HG03565 (cell line): ENCODE measurements around the gene GOPC.
"Not testable (repeated sequence)": the region's sequence is repeated elsewhere in the genome, so short reads cannot be mapped to it uniquely, and the experiment has no call there.

ENCODE experiments used
- ATAC-seq: cut with Tn5 transposase; IDR thresholded peaks from one replicate; pipeline ENCODE4 v1.9.1; 2021; ENCODE audit warnings: mild to moderate bottlenecking, moderate library complexity; ENCODE audit not compliant: unreplicated experiment

Gene GOPC

DNA sequence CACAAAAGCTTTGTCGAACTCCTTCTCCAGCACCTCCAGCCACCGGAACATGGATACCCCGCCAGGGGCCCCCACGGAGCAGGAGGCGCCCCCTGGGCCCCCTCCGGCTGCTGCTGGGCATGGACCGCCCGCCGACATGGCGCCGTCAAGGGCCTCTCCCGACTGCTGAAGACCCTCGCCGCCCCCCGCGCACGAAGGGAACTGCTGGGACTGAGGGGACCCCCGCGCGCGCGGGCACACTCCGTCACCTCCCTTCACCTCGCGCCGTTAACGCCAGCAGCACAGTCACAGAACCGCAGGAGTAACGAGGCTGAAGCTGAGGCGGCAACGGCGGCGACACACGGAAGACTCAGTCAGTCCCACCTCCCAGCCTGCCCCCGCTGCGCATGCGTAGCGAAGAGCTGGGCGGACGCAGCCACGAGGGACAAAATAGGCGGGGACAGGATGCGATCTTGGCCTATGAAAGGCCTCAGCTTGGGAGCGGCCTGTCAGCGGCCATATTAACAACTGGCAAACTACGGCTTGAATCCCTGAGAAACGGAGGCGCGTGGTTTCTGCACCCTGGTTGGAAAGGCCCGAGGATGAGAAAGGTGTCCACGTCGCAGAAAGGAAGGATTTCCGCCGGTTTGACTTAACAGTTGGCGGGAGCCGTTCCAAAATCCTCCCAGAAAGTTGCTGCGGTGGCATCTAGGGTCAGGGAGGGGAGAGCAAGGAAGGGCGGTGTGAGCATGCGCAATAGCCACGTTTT, at the start of gene GOPC:
Gene GOPC, minus strand, starts transcription at position 361 of the 748 bp plus-strand sequence. Its CDS starts 223 bp downstream, at position 138.
- peak; percentile 85 for ATAC-seq

DNA sequence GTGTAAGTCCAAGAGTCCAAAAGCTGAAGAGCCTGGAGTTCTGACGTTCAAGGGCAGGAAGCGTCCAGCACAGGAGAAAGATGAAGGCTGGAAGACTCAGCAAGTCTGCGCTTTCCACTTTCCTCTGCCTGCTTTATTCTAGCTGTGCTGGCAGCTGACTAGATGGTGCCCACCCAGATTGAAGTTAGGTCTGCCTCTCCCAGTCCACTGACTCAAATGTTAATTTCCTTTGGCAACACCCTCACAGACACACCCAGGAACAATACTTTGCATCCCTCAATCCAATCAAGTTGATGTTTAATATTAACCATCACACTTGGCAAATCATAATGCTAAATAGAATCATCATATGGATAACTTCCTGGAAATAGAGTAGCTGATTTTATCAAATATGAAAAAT, 49.7 kb upstream of the GOPC start:
- not testable (repeated sequence) for ATAC-seq

DNA sequence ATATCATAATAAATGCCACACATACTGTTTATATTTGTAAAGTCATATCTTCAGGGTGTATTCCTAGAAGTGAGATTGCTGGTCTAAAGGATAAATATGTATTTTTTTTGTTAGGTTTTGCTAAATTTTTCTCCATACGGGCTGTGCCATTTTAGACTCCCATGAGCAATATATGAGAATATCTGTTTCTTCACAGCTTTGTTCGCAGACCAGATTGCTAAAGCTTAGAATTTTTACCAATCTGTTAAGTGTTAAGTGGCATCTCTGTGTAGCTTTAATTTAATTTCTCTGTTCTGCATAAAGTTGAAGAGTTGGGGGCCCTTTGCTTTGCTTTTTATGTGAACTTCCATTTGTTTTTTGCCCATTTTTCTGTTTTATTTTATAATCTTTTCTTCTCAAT, 40.7 kb upstream of the GOPC start:
- no peak for ATAC-seq

GRCh38 chr6:117637770-117638169, 35.5 kb upstream of the GOPC start:
- no peak for ATAC-seq

DNA sequence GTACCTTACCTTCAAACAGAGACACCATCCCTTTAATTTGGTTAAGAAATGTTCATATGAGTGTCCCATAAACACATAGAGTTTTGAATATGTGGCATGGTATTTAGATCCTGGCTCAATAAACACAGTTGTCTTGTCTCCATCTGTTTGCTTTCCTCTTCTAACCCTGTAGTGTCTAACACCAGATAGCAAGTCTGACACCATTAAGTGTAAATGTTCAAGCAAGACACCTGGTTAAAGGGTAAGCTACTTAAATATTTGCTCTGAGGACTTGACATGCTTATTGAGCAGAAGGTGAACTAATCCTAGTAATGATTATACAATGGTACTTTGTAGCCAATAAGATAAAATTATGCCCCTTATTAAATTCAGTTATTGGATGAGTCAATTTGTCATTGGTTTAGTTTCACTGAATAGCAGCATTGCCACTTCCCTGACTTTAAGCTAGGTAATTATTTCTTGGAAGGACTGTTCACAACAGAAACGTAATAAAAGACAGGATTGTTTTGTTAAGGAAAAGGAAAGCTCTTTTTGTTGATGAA, 26.9 kb upstream of the GOPC start:
- ATAC-seq, result no peak

DNA sequence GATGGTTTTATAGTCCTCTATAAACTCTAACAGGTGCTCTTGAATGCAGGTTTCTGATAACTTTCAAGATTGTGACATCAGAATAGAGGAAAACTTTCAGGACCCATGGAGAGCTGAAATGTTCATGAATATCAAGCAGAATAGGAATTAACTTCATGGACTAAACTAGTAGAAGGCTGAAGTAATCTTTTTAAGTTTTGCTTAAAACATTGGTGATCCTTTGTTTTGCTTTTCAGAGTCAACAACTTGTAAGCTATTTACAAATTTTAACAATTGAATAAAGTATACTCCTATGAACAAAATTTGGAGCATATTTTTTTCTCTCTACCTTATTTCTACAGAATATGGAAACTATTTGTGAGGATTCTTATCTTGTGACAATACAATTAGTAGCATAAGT, 25.2 kb upstream of the GOPC start:
- no peak for ATAC-seq

DNA sequence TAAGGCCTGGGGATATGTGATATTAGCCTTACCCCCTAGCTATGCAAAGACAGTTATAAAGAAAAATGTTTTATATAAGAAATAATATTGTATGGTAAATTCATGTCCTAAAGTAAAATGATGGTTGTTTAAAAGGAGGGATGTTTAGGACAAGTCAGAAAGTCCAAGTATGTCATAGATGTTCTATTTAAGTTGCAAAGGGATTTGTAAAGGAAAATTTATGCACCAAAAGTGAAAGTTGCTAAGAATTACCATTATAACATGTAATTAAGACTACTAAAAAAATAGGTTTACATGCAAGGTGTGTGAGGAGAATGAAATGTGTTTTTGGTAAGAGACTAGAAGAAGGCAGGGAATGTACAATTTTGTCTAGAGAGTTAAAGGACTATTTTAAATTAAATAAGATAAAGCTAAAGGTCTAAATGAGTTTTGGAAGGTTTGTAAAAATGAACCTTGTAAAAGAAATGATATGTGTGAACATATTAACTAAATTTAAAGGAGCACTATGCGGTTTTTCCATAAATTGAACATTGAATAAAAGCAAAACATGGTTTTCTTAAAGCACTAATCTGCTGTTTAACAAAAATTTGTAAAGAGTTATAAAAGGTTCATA, 22.7 kb upstream of the GOPC start:
- ATAC-seq, result no peak

GRCh38 chr6:117619178-117619577, 16.9 kb upstream of the GOPC start:
- ATAC-seq, result no peak

DNA sequence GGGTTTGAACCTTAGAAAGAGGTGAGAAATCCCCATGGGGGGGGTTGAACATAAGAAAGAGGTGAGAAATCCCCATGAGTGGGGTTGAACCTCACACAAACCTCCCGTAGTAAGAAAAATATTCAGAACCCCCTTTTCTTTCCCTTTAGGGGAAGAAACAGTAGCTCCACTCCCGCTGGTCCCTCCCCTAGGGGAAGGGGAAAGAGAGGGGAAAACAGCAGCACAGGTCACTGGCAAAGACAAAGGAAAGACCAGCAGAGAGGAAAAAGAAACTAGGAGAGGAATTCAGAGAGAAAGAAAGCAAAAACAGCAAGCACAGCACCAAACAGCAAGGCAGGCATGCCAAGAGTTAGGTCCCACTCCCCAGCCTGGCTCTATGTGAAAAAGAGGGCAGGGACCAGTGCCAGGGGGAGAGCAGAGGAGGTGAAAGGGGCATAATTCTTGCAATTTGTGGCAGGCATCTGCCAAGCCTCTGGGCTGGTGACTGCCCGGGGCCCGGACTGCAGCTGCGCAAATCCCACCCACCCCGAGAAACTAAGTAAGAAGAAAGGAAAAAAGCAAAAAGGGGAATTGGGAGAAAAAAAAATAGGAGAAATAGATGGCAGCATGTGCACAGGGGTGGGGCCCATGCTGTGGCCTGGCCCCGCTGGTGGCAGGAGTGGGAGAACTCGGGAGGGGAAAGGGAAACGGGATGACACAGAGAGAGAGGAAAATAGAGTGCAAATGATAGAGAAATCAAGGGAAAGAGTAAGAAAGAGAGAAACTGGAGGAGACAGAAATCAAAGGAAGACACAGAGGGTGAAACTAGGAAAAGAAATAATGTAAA, 15.1 kb upstream of the GOPC start:
- no peak for ATAC-seq

DNA sequence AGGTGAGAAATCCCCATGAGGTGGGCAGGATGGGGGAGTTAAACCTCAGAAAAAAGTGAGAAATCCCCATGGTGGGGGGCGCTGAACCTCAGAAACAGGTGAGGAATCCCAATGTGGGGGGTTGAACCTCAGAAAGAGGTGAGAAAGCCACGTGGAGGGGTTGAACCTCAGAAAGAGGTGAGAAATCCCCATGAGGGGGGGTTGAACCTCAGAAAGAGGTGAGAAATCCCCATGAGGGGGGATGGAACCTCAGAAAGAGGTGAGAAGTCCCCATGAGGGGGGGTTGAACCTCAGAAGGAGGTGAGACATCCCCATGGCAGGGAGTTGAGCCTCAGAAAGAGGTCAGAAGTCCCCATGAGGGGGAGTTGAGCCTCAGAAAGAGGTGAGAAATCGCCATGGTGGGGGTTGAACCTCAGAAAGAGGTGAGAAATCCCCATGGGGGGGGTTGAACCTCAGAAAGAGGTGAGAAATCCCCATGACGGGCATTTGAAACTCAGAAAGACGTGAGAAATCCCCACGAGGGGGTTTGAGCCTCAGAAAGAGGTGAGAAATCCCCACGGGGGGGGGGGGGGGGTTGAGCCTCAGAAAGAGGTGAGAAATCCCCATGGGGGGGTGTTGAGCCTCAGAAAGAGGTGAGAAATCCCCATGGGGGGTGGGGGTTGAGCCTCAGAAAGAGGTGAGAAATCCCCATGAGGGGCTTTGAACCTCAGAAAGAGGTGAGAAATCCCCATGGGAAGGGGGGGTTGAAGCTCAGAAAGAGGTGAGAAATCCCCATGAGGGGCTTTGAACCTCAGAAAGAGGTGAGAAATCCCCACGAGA, 14.3 kb upstream of the GOPC start:
- ATAC-seq, result no peak

DNA sequence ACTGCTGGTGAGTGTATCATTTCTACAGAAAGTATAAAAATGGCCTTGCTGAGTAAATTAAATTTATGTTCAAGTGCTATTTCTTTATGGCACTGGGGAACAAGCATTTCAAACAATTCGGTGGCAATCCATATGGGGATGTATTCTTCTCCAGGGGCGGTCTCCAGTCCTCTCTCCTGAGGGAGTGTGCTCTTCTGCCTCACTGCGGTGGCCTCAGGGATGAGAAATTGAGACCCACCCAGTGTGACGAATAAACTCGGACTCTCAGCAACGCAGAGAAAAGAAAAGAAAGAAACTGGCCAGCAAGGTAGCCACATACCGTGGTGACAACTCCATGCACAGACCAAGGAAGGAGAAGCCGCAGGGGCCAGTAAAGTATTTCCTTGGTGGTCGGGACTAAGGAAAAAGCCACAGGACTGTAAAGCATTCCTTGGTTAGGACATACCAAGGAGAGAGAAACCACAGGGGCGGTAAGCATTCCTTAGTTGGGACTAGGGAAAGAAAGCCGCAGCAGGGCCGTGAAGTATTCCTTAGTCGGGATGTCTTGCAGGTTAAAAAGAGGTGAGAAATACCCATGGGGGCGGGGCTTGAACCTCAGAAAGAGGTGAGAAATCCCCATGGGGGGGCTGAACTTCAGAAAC, 13.6 kb upstream of the GOPC start:
- no peak for ATAC-seq

- ATAC-seq, result peak; percentile 37
These were observed 11.7 kb upstream of the GOPC start for GRCh38 chr6:117613920-117614560.

DNA sequence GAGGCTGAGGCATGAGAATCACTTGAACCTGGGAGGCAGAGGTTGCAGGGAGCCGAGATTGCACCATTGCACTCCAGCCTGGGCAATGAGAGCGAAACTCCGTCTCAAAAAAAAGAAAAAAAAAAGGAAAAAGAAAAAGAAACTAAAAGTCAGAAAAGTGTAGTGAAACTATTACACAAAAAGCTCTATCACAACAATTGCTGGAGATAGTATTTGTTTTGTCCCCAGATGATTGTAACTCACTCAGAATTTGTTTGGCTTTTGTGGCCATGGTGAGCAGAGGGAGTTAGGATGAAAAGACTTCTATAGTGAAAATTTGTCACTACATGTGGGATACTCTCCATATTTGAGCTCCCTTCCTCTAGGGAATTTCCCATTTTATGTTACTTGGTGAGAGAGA, 5.2 kb upstream of the GOPC start:
- no peak for ATAC-seq

DNA sequence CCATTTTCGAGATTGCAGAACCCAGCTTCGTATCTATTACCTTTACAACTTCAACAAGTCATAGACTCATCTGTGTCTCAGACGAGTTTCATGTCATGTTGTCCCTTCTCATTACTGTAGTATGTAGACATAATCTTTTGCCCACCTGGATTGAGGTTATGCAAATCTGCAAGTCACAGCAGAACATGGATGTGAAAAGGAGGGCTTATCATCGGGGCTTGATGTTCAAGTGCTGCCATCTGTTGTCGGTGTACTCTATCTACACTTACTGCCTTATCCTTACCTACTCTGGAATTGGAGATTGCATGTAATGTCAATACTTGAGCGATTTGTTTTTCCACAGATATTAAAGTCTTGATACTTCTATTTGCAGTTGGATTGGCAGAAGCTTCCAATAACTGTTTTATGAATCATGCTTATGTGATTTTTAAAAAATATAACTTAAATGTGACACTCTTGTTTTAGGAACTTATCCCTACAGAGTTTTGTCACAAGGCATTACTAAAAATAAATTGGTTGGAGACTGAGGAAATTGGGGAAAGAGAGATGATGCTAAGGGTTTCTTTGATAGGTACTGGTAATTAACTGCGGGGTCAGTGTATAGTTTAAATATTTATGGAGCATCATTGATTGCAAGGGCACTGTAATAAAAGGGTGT, 3.0 kb upstream of the GOPC start:
- ATAC-seq, result peak; percentile 47

DNA sequence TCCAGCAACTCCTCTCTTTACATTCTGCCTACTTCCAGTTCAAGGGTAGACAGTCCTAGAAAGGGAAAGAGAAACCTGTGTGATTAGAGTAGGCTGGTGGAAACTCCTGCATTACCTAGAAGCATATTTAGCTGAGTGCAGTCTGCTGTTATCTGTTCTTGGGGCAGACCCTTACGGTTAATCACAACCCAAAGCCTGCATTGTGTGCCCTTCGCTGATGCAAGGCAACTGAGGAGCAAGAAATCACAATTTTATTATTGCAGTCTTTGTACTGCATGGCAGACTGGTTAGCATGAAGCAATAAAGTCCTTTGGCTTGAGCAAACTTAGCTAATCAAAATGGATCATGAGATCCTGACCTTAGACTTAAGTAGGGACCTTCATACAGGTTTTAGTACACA, 1.5 kb upstream of the GOPC start:
- no peak for ATAC-seq

- ATAC-seq, result no peak
These were observed 733 bp upstream of the GOPC start for GRCh38 chr6:117602899-117603588.

GRCh38 chr6:117601811-117602150, 530 bp downstream of the GOPC start:
- no peak for ATAC-seq

- ATAC-seq, result no peak
These were observed 2.1 kb downstream of the GOPC start for GRCh38 chr6:117600008-117600743.
